Astrocyte (in vitro differentiated cells and primary cell): ENCODE data around the gene TMEM100.

Experiments
- CTCF ChIP-seq: IDR thresholded peaks from 2 replicates; pipeline ENCODE4 v1.5.1; 2011; ENCODE audit warnings: low read depth, mild to moderate bottlenecking, inconsistent platforms, low read length, moderate library complexity; ENCODE audit not compliant: insufficient read depth
- EZH2 ChIP-seq: IDR thresholded peaks from 2 replicates; pipeline ENCODE4 v1.6.1; 2012; ENCODE audit warnings: mild to moderate bottlenecking, low read length, inconsistent platforms; ENCODE audit not compliant: insufficient read depth

DNA sequence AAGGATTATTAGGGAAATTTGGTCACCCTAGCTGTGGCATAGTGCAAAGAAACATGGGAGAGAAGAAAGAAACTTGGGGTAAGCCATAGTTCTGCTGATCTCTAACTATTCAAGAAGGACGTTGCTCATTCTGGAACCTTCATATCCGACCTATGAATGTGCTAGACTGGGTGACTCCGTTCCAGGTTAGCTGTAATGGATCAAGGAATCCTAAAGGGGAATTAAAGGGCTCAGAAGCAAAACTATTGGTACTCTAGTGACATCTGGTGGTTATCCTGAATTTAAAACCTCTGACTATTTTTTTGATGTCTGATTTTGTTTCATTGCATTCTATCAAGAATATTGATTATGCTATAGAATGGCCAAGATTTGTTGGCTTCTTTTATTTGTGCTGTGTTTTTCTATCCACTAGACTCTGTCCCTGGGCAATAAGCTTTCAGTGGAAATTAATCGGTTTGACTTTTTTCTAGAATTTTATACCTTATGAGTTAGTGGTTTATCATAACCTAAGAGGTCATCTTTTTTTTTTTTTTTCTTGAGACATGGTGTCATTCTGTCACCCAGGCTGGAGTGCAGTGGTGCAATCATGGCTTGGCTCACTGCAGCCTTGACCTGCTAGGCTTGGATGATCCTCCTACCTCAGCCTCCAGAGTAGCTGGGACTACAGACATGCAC lies 47.7 kb upstream of the TMEM100 start:
- TF ChIP-seq CTCF, result peak; percentile 58
- TF ChIP-seq EZH2, result no peak
